Renal pelvis (tissue), 4 donors: Measurements from ENCODE around the gene CDKN2C. TPM values are rescaled to one million over a fixed set of nuclear protein-coding genes. Genes with fewer than 3 reads are reported as not detected.
"Not testable (repeated sequence)": the region's sequence is repeated elsewhere in the genome, so short reads cannot be mapped to it uniquely, and the experiment has no call there.

Experiments used
- DNase-seq: peaks from one replicate; pipeline ENCODE4 v3.0.0-alpha.2; 2013
- polyA plus RNA-seq, 3 donors: library from polyadenylated mRNA; unstranded; fragments of 120-200 nt; gene quantifications; one replicate each; pipeline ENCODE4 v1.2.1, GENCODE V29; 2013; ENCODE audit not compliant: insufficient read length in 3 of 3

CDKN2C gene
- polyA plus RNA-seq, 3 donors, result 6.9 to 10.5 (median 10.1) TPM

DNA sequence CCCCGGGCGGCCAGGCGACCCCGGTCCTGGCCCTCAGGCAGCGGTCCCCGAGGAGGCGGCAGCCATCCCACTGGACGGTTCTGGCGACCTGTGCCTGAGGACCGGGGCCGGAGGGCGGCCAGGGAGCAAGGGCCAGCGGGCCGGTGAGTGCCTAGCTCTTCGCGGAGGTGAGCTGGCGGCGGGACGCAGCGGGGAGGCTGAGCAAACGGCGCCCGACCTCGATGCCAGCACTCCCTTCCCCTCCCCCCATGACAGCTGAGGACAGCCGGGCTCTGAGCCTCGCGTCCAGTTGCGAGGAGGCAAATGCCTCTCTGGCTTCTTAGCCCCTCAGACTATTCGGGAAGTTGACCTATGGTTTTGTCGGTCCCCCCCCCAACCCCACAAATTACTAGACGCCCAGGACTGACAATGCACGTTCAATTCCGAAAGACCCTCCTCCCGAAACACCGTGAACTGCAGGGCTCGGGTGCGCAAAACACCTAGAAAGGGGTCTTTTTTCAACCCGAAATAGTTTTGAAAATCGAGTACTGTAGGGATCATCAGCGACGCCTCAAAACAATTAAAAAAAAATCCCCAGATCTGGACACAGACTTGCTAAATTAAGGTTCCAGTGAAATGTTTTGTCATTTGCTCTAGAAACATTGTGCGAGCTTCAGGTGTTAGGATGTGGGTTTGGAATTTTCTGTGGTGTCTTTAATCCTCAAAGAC, 8.3 kb downstream of the CDKN2C start:
- DNase-seq, result no peak

DNA sequence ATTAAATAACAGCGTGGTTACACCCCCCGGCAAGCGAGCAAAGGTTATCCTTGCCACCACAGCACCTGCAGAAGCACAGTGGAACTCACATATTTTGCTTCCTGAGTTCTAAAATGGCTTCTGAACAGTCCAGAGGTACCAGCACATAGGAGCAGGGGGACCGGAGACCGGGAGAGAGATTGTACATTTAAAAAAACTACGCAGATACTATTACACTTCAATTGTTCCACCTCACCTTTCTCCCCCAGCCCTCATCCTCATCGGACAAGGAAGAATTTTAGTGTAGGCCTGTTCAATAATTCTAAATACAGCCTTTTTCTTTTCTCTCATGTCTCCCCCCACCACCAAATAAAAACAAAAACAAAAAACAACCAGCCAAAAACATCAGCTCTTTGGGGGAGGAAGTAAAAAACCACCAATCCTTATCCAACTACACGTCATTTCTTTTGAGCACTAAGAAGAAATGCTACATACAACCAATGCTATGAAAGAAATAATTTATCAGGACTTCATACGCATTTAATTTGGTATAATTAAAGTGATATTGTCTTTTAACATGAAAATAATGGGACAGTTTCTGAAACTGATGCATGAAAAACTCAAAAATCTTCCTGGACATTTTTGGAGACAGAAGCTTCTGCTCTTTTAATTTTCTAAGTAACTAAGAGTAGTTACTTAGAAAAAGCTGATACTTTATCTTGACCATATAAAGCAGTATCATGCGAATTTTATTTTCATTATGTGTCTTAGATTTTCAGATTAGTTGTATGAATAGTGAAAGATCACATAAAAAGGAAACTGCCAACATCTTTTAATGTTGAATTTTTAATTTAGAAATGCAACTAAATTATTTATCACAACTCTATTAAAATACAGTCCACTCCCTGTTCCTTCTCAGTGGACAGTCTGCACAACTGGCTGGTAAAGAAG, 9.1 kb downstream of the CDKN2C start:
- DNase-seq, result no peak

DNA sequence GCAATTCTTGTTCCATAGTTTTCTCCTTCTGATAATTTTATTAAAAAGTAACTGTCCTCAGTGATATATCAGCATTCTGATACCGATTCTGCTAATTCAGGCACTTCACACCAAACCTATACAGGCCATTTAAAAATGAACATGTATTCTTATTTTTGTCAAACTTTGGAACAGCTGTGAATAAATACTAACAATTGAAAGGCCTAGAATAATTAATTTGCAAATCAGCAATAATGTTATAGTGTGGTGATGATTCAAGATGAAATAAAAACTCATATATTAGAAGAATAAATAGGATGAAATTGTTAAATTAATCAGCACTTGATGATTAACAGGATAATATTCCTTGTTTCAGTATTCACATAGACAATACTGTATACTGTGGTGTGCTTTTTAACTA, 9.9 kb downstream of the CDKN2C start:
- no peak for DNase-seq

DNA sequence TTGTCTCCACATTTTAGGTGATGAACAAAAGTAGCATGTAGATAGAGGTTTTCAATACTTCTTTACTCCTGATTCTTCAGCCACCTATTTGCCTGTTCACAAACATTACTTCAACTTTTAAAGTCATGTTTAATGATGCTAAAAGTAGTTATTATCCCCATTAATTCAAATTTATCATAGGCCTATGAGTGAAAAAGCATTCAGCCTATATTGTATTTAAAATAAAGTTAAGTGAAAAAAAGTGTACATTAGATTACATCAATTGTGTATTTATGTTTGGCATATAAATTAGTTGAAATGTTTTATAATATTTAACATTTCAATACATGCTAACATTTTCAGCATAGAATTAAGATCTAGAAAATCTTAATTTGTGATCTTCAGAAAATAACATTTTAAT, 10.5 kb downstream of the CDKN2C start:
- no peak for DNase-seq

DNA sequence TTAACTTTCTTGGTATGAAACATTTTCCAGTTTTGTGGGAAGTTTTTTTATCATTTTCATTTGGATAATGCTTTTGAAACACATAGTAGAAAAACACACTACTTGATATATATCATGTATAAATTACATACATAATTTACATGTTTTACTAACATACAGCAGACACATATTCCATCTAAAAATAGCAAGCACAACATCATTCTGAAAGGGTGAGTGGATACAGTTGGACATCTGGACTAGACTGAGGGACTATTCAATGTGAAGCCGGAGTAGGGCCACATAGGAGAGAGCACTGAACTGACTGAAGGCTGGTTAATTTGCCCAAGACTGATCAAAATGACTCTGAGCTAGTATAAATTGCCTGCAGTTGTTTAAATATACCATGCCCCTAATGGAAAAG, 11.7 kb downstream of the CDKN2C start:
- DNase-seq, result no peak

DNA sequence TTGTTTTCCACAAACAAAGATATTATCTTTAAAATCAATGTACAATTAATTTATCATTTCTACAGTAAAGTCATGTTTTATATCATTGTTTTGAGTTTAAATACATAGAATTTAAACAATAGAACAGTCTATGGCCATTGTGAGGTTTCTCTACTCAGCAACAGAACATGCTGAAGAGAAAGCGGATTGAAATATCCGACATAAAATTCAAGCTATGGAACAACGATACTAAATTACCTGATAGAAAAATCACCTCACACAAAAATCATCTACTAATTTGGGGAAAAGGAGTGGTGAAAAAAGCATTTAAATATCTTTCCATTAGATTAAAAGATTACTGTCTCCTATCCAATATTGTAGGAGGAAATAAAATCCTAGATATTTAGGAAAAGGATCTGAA, 12.6 kb downstream of the CDKN2C start:
- no peak for DNase-seq

DNA sequence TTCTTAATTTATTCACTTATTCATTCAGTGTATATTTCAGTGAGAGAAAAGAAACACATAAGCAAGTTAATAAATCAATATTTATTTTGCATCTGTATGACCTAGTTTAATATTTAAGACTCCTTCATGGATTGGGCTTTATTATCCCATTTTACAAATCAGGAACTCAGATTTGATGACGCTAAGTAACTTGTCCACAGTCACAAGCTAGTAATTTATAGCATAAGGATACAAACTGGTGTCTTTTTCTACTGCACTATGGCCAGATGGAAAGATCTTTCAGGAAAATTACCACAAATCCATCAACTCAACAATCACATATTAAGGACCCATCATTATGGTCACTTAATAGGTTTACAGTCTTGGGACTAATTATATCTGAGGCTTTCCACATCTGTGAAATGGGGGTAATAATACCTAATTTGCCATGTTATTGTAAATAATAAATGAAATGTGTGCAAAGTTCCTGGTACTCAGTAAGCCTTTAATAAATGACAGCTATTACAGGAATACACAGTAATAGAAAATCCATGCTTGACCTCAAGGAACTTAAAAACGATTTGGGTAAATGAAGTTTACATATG, 13.3 kb downstream of the CDKN2C start:
- DNase-seq, result no peak

DNA sequence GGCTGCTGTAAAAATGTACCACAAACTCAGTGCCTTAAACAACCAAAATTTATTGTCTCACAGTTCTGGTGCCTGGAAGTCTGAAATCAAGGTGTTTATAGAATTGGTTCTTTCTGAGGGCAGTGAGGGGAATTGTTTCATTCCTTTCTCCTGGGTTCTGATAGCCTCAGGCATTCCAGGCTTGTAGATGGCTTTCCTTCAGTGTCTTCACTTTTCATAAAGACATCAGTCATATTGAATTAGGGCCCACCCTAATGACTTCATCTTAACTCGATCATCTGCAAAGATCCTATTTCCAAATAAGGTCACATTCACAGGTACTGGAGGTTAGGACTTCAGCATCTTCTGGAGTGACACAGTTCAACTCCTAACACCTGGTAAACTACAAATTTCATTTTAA, 15.0 kb downstream of the CDKN2C start:
- no peak for DNase-seq

DNA sequence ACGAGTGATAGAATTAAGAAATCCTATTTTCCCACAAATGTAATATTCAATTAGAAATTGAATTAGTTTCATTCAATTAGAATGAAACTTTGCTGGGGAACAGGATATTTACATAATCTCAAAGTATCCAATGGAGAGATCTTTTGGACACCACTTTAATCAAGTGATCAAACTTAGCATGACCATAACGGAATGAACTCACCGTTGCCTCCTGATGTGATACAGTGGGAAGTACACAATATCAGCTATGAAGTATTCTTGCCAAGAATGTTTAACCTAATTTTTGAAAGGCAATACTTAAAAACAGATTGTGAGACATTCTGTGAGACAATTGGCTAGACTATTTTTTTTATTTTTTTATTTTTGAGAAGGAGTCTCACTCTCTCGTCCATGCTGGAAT, 16.6 kb downstream of the CDKN2C start:
- DNase-seq, result no peak

DNA sequence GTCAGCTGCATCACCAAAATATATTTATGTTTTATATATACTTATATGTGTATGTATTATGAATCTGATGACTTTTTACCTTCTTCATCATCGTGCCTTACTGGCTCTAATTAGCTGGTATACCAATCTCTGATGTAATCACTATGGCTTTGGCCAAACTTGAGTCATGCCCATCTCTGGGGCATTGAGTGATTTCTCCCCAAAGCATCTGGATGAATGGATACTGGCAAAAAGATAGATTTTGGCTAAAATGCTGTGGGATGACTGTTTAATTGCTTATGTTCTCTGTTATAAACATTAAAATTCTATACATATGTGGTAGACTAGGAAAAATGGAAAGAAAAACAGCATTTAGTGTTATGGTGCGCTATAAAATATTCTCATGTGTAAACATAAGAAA, 19.6 kb downstream of the CDKN2C start:
- no peak for DNase-seq

DNA sequence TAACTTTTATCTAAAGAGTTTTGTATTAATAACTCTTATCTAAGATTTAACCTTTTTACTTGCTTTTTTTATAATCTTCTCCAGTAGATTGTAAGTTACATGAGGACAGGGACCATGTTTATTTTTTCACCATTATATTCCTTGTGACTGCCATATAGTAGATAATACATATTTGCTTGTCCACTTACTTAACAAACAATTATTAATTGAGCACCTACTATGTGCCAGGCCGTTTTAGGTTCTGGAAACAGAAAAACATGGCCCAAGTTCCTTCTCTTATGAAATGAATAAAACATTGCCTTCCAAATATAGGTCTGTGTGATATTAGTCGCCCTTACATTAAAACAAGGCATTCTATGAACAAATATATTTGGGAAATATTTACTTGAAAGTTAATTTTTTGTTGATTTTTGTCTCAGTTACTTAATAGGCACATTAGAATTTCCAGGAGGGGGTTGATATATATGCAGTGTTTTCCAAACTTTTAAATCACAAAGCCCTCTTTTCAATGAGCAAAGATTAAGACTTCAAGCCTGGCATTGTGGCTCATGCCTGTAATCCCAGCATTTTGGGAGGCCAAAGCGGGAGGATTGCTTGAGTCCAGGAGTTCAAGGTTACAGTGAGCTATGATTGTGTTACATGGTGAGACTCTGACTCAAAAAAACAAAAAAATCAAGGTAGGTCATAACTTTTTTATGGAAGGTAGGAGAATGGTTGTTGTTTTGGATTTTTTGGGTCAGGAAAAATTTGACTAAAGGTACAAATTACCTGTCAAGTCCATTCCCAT, 22.7 kb downstream of the CDKN2C start:
- no peak for DNase-seq

DNA sequence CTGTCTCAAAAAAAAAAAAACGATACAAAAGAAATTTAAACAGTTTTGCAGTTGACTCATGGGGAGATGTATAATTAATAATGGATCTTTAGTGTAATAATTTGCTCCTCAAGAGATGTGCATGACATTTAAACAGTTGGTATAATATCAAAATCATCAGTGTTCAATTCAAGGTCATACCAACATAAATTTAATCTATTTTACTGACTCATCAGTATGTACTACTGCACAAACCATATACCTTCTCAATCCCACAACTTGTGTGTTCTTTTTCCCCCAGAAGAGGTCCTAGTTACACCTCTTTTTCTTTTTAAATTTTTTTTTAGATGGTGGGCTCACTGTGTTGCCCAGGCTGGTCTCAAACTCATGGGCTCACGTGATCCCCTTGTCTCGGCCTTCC, 23.6 kb downstream of the CDKN2C start:
- no peak for DNase-seq

DNA sequence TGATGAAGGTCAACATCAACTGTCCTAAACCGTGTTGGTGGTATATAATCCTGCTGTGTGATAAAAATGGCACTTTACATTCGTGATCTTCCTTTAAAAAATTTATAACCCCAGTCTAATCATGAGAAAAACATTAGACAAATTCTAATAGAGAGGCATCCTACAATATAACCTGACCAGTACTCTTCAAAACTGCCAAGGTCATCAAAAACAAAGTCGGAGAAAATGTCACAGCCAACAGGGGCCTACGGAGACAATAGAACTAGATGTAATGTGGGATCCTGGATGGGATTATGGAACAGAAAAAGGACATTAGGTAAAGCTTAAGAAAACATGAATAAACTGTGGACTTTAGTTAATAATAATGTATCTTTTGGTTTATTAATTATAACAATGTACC, 25.0 kb downstream of the CDKN2C start:
- DNase-seq, result no peak

DNA sequence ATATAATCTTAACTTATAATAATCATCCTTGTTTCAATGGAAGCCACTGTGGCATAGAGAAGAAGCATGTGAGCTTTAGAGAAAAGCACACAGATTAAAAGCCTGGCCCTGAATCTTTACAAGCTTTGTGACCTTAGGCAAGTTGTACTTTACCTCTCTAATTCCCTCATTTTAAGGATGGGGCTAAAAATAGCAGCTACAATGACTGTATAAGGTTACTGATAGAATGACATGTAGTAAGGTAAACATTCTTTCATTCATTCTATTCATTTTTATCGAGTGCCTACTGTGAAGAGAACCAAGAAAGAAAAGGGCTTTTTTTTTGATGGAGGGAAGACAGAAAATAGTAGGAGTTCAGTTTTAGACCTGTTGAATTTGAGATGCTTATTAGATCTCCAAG, 25.6 kb downstream of the CDKN2C start:
- no peak for DNase-seq

DNA sequence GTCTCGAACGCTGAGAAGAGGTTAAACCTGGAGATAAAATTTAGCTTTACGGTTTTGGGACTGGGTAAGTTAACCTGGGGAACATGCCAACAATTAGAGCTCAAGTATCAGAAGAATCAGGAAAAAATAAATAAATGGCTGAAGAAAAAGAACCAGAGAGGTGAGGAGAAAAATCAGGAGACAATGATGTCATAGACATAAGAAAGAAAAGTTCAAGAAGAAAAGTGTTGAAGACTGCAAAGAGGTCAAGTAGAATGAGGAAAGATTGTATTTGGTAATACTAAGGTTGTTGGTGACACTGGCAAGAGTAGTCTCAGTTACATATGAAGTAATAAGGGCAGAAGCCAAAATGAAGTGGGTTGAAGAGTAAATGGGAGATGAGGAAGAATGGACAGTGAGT, 26.0 kb downstream of the CDKN2C start:
- DNase-seq, result no peak

DNA sequence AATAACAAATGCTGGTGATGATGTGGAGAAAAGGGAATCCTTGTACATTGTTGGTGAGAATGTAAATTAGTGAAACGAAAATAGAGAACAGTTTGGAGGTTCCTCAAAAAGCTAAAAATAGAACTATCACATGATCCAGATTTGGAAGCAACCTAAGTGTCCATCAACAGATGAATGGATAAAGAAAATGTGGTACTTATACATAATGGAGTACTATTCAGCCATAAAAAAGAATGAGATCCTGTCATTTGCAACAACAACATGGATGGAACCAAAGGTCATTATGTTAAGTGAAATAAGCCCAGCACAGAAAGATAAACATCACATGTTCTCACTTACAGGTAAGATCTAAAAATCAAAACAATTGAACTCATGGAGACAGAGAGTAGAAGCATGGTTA, 29.3 kb downstream of the CDKN2C start:
- DNase-seq, result not testable (repeated sequence)

DNA sequence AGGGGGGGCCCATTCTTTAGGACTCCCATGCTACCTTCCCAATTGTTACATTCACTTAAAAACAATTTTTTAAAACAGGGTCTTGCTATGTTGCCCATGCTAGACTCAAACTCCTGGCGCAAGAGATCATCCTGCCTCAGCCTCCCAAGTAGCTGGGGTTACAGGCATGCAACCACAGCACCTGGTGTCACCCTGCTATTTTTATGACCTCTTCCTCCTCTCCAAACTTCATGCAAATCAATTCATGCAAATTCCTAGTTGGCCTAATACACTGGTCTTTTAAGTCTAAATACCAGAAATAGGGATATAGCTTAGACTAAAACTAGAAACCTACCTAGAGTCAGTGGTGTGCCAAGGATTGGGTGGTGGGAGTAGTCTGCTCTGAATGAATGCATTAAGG, 30.1 kb downstream of the CDKN2C start:
- DNase-seq, result no peak

DNA sequence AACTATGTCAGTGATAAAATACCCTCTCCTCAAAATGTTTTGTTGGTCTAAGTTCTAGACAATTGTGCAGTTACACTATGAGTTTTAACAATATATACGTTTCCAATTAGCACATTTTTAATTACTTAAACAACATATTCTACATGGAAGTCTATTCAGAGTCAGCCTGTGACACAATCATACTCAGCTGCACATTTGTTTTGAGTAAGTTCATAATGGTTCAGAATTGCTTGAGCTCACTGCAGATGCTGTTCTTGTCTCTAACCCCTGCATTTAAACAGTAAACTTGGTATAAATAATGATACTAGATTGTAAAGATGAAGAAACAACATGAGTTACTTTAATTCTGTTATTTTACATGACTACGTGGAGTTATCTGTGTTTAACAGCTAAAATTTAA, 30.6 kb downstream of the CDKN2C start:
- DNase-seq, result no peak

DNA sequence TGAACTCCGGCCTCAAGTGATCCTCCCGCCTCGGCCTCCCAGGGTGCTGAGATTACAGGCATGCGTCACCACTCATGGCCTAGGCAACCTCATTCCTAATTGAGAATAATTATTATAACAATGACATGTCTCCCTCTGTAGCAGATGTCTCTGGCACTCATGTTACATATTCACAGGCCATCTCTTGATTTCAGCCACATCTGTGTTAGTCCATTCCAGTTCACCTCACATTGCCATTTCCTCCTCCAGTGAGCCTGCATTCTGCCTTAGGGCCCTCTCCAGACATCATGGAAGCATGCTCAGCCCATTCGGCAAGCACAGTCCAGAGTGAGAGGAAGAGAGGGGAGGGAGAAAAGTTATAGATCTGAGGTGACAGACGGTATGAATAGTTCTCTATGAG, 32.5 kb downstream of the CDKN2C start:
- no peak for DNase-seq

DNA sequence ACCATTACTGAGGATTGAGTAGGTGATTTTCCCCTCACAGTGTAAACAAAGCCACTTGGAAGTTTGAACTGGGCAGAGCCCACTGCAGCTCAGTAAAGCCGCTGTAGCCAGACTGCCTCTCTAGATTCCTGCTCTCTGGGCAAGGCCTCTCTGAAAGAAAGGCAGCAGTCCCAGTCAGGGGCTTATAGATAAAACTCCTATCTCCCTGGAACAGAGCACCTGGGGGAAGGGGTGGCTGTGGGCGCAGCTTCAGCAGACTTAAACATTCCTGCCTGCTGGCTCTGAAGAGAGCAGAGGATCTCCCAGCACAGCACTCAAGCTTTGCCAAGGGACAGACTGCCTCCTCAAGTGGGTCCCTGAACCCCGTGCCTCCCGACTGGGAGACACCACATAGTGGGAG, 35.5 kb downstream of the CDKN2C start:
- DNase-seq, result not testable (repeated sequence)

DNA sequence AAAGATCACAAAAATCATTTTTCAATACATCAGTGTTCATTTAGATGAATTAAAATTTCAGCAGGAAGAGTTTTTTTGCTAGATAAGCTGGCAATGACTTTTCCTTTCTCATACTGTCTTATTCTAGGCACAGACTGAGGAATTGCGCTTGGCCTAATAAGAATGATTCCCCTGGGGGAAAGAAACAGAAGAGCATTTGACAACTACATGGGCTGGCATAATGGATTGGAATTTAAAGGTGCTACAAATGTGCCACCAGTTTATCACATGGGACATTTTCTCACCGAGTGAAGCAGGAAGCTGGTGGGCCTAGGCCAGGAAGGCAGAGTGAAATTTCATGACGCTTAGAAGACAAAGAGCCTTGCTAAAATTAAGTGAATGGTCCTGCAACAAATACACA, 39.3 kb downstream of the CDKN2C start:
- DNase-seq, result no peak

DNA sequence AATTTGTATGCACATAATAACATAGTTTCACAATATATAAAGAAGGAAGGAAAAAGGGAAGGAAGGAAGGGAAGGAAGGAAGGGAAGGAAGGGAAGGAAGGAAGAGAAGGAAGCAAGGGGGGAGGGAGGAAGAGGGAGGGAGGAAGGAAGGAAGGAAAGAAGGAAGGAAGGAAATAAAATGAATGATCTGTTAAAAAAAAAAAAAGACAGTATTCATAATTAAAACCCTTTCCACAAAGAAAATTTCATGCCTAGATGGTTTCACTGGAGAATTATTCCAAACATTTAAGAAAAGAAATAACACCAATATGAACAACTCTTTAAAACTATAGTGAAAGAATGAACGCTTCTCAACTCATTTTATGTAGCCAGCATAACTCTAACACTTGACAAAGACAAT, 44.8 kb downstream of the CDKN2C start:
- DNase-seq, result no peak
